Adipose tissue (tissue), 3 donors: ENCODE data around the gene SMTNL1. TPM values are rescaled to one million over a fixed set of nuclear protein-coding genes. Genes with fewer than 3 reads are reported as not detected.

Experiments used
- H3K27ac ChIP-seq: one replicate; pipeline ENCODE4 v1.5.1; 2013; ENCODE audit warnings: low read depth, low read length
- WGBS, 3 donors: extraction: QIAGEN DNeasy Blood & Tissue Kit; methylation state at CpG; one replicate each; pipeline ENCODE4 v1.1.7; 2013; 5-methylcytosine and 5-hydroxymethylcytosine counted together
- polyA plus RNA-seq, 3 donors: library from polyadenylated mRNA; stranded (reverse); fragments of 200-250 nt; gene quantifications; one replicate each; pipeline ENCODE4 v1.2.3, GENCODE V29; 2013
- donor health status: healthy with polysubstance abuse.
- donor health status: Bipolar disorder and iron deficiency.
- donor health status: healthy.

SMTNL1 gene
- polyA plus RNA-seq, 3 donors: 0.07 TPM; not detected in 2

GRCh38 chr11:57567515-57568329, 30.3 kb downstream of the SMTNL1 start, which contains the start of gene UBE2L6:
Gene UBE2L6 (minus strand): TSS chr11:57567672. CDS start chr11:57567611, 61 bp downstream.
- H3K27ac ChIP-seq: peak within 1 kb of the TSS; percentile 75
- WGBS, 3 donors: 0 to 1% (median 0%) methylated on average over 54 to 92 of the region's 92 CpGs

- peak overlapping the region; percentile 75 for H3K27ac ChIP-seq
- WGBS, 3 donors: 23 to 40% (median 28%) methylated on average over 6 of the region's 6 CpGs
These were observed 31.0 kb downstream of the SMTNL1 start for GRCh38 chr11:57568330-57568766.

- WGBS, 3 donors: 32 to 75% (median 33%) methylated on average over 1 to 2 of the region's 2 CpGs
- H3K27ac ChIP-seq: no peak overlapping the region
These were observed 34.2 kb downstream of the SMTNL1 start for GRCh38 chr11:57571606-57572005.

- H3K27ac ChIP-seq: no peak overlapping the region
- 49 to 78% (median 72%) methylated on average over 4 of the region's 4 CpGs for WGBS, 3 donors
These were observed 36.7 kb downstream of the SMTNL1 start for GRCh38 chr11:57574061-57574460.

- 85 to 88% (median 87%) methylated on average over 9 of the region's 9 CpGs for WGBS, 3 donors
- H3K27ac ChIP-seq: no peak overlapping the region
These were observed 46.9 kb downstream of the SMTNL1 start for GRCh38 chr11:57584341-57584740.

- no peak overlapping the region for H3K27ac ChIP-seq
These were observed 47.9 kb downstream of the SMTNL1 start for GRCh38 chr11:57585301-57585700.

GRCh38 chr11:57586711-57587245, 49.4 kb downstream of the SMTNL1 start:
- WGBS, 3 donors: 42 to 50% (median 48%) methylated on average over 2 of the region's 2 CpGs

DNA sequence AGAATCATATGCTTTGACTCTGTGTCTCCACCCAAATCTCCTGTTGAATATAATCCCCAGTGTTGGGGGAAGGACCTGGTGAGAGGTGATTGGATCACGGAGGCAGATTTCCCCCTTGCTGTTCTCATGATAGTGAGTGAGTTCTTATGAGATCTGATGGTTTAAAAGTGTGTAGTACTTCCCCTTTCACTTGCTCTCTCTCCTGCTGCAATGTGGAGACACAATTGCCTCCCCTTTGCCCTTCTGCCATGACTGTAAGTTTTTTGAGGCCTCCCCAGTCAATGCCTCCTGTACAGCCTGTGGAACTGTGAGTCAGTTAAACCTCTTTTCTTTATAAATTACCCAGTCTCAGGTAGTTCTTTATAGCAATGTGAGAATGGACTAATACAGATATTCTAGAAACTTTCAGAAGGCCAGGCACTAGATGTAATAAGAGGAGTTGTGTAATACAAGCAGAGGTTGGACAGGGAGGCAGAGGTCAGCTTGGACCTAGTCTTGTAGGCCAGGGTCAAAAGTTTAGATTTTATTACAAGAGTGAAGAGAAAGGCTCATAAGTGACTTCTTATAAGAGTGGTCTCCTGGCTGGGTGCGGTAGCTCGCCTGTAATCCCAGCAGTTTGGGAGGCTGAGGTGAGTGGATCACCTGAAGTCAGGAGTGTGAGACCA, 50.8 kb downstream of the SMTNL1 start:
- WGBS, 3 donors: 82 to 92% (median 83%) methylated on average over 3 of the region's 3 CpGs
- no peak overlapping the region for H3K27ac ChIP-seq

More at GRCh38 chr11:57586711-57587245, 49.4 kb downstream of the SMTNL1 start:
- no peak overlapping the region for H3K27ac ChIP-seq

DNA sequence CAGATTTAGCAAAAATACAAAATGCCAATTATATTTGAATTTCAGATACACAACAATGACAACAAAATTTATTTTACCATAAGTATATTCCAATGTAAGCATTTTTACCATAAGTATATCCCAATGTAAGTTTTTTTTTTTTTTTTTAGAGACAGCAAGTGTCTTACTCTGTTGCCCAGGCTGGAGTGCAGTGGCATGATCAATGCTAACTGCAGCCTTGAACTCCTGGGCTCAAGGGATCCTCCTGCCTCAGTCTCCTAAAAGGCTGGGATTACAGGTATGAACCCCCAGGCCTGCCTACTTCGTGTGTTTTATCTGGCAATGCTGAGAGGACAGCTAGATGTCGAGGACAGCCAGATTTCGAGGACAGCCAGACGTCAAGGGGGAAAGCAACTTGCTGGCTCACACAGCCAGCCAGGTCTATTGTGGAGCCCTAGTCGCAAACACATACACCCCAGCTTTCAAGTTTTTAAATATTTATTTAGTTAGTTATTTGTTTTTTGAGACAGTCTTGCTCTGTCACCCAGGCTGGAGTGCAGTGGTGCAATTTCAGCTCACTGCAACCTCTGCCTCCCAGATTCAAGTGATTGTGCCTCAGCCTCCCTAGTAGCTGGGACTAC, 59.0 kb downstream of the SMTNL1 start:
- WGBS, 3 donors: 76 to 92% (median 85%) methylated on average over 5 of the region's 5 CpGs
- H3K27ac ChIP-seq: no peak overlapping the region

DNA sequence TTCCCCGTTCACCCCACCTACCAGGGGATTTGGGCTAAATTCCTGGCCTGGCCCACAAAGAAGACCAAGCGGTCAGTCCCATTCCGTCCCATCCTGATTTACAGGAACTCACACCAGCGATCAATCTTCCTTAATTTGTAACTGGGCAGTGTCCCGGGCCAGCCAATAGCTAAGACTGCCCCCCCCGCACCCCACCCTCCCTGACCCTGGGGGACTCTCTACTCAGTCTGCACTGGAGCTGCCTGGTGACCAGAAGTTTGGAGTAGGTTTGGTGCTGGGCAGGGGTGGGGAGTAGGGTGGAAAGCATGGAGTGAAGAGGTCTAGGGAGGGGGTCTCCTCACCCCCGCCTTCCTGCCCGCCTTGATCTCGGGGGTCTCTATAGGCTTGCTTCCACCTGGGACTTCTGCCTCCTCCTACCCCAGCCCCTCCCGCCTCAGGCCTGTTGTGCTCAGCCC, 60.1 kb downstream of the SMTNL1 start, which contains the start of gene SERPING1:
Gene SERPING1, plus strand, starts transcription at position 225 of the 455 bp plus-strand sequence. CDS start 586 bp downstream, outside the sequence.
- 14 to 21% (median 16%) methylated on average over 10 of the region's 10 CpGs for WGBS, 3 donors
- peak within 1 kb of the TSS; percentile 99 for H3K27ac ChIP-seq

GRCh38 chr11:57597916-57598830, 60.8 kb downstream of the SMTNL1 start:
- 2 to 8% (median 3%) methylated on average over 29 to 33 of the region's 33 CpGs for WGBS, 3 donors
- peak overlapping the region; percentile 99 for H3K27ac ChIP-seq

DNA sequence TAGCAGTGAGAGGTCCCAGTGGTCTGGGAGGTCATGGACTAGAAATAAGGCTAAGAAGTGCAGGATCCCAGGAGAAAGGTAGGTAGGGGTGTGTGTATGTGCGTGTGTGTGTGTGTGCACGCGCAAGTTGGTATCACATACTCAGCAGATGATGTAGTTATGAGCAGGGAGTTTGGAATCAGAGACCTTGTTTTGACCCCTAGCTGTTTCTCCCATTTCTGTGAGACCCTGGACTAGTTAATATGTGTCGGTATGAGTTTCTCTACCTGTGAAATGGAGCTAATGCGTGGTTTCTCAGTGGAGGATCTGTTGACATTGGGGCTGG, 61.4 kb downstream of the SMTNL1 start:
- 37 to 61% (median 41%) methylated on average over 5 of the region's 5 CpGs for WGBS, 3 donors
- no peak overlapping the region for H3K27ac ChIP-seq

DNA sequence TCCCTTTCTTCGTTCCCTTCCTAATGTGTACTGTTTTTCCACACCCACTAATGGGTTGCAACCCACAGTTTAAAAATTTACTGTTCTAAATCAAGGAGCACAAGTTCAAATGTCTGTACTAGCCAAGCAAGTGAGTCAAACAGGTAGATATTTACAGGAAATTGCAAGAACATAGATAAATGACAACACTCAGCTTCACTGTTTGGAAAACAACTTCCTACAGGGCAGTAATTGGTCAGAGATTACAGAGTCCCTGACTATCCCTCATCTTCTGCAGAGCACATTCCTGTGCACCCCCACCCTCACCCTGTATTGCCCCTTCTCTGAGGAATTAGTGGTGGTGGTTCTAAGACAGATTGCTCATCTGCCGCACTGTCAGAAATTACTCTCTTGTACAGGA, 62.0 kb downstream of the SMTNL1 start:
- peak overlapping the region; percentile 12 for H3K27ac ChIP-seq
- WGBS, 3 donors: 25 to 43% (median 42%) methylated on average over 2 of the region's 2 CpGs

Other genes starting within 250 kb of the SMTNL1 start
- 100 to 1,000 TPM in 2 of 3 donors, 10 to 100 TPM in 1; 69.8 to 237 (median 176) TPM for gene TNKS1BP1, start 212.6 kb upstream of the SMTNL1 start, polyA plus RNA-seq
- 10 to 100 TPM; 57.0 to 63.0 (median 60.1) TPM for gene SSRP1, start 201.7 kb upstream of the SMTNL1 start, polyA plus RNA-seq
- gene P2RX3, start 199.2 kb upstream of the SMTNL1 start, polyA plus RNA-seq: under 1 TPM in 1 of 3 donors, not detected in 2; 0.02 TPM
- not detected for gene PRG3, start 156.4 kb upstream of the SMTNL1 start, polyA plus RNA-seq
- under 1 TPM; 0.13 to 0.79 (median 0.13) TPM for gene PRG2, start 146.9 kb upstream of the SMTNL1 start, polyA plus RNA-seq
- gene SLC43A3, start 110.5 kb upstream of the SMTNL1 start, polyA plus RNA-seq: 10 to 100 TPM in 2 of 3 donors, 1 to 10 TPM in 1; 9.9 to 51.2 (median 40.7) TPM
- gene RTN4RL2, start 77.1 kb upstream of the SMTNL1 start, polyA plus RNA-seq: 1 to 10 TPM in 2 of 3 donors, under 1 TPM in 1; 0.56 to 2.1 (median 1.4) TPM
- gene SLC43A1, start 21.9 kb upstream of the SMTNL1 start, polyA plus RNA-seq: 100 to 1,000 TPM in 1 of 3 donors, 10 to 100 TPM in 1, 1 to 10 TPM in 1; 9.8 to 155 (median 16.0) TPM
- 10 to 100 TPM; 32.4 to 67.7 (median 57.2) TPM for gene TIMM10, start 6.8 kb upstream of the SMTNL1 start, polyA plus RNA-seq
- gene UBE2L6, start 30.1 kb downstream of the SMTNL1 start, polyA plus RNA-seq: 100 to 1,000 TPM in 1 of 3 donors, 10 to 100 TPM in 2; 20.1 to 111 (median 38.6) TPM
- 100 to 1,000 TPM; 163 to 672 (median 549) TPM for gene SERPING1, start 60.1 kb downstream of the SMTNL1 start, polyA plus RNA-seq
- 1 to 10 TPM in 1 of 3 donors, under 1 TPM in 2; 0.17 to 3.5 (median 0.58) TPM for gene YPEL4, start 112.3 kb downstream of the SMTNL1 start, polyA plus RNA-seq
- 10 to 100 TPM in 1 of 3 donors, 1 to 10 TPM in 2; 5.5 to 13.6 (median 6.1) TPM for gene CLP1, start 120.2 kb downstream of the SMTNL1 start, polyA plus RNA-seq
- 10 to 100 TPM; 17.5 to 34.6 (median 18.0) TPM for gene ZDHHC5, start 130.5 kb downstream of the SMTNL1 start, polyA plus RNA-seq
- gene MED19, start 174.6 kb downstream of the SMTNL1 start, polyA plus RNA-seq: 10 to 100 TPM in 2 of 3 donors, 1 to 10 TPM in 1; 7.7 to 11.8 (median 10.6) TPM
- 10 to 100 TPM; 43.1 to 82.9 (median 45.8) TPM for gene TMX2, start 175.0 kb downstream of the SMTNL1 start, polyA plus RNA-seq
- gene SELENOH, start 203.9 kb downstream of the SMTNL1 start, polyA plus RNA-seq: 100 to 1,000 TPM in 2 of 3 donors, 10 to 100 TPM in 1; 87.2 to 133 (median 130) TPM
- gene BTBD18, start 214.2 kb downstream of the SMTNL1 start, polyA plus RNA-seq: not detected
- 10 to 100 TPM; 38.6 to 49.1 (median 45.3) TPM for gene CTNND1, start 224.2 kb downstream of the SMTNL1 start, polyA plus RNA-seq